GM18511 (cell line): ENCODE measurements around the gene ANGPTL8.

Experiments used
- ATAC-seq: cut with Tn5 transposase; IDR thresholded peaks from one replicate; pipeline ENCODE4 v1.9.1; 2021; ENCODE audit warnings: mild to moderate bottlenecking, moderate library complexity; ENCODE audit not compliant: unreplicated experiment

Gene ANGPTL8

GRCh38 chr19:11286312-11286974 is 47.0 kb downstream of the ANGPTL8 start:
- no peak for ATAC-seq

GRCh38 chr19:11288349-11288748 is 48.9 kb downstream of the ANGPTL8 start:
- ATAC-seq: no peak

GRCh38 chr19:11290256-11290655 is 50.8 kb downstream of the ANGPTL8 start:
- no peak for ATAC-seq

GRCh38 chr19:11291415-11291814 is 52.0 kb downstream of the ANGPTL8 start:
- ATAC-seq: no peak
